H1 (cell line): Measurements from ENCODE around the gene SZT2. TPM values are rescaled to one million over a fixed set of nuclear protein-coding genes. Genes with fewer than 3 reads are reported as not detected.

Experiments
- EGR1 ChIP-seq: IDR thresholded peaks from 2 replicates; pipeline ENCODE4 v1.6.1; 2011; ENCODE audit warnings: low read depth, low read length, borderline replicate concordance
- RFX5 ChIP-seq: IDR thresholded peaks from 2 replicates; pipeline ENCODE4 v1.6.1; 2011; ENCODE audit warnings: low read depth, low read length, improper control_type of control experiment, borderline replicate concordance
- polyA plus RNA-seq, 7 experiments: library from polyadenylated mRNA; depleted of rRNA in 3 of 7; stranded (reverse) in 5 of 7; unstranded in 2 of 7; fragments of >200 nt in 5 of 7; fragments of 200-250 nt in 2 of 7; gene quantifications; 1 replicate in 5 of 7; 2 replicates in 1 of 7; 4 replicates in 1 of 7; pipeline versions ENCODE4 v1.2.1 to v1.2.3, GENCODE V29; 2011 to 2013; ENCODE audit warnings: missing spikeins in 2 of 7, mixed read lengths in 2 of 7
- total RNA-seq: library from RNA; stranded (reverse); fragmentation: NEBNext Ultra II Directional; extraction: Animal tissue kit (Norgen Biotek cat#: 25700); gene quantifications from 2 replicates; pipeline ENCODE4 v1.2.1, GENCODE V29; 2021
- TF ChIP-seq, protein P1 (sequence below): fragments of 300-600 bp; sonication (generic); IDR thresholded peaks from 2 replicates; pipeline ENCODE4 v1.7.1; 2012; ENCODE audit warnings: low read length, moderate library complexity, mild to moderate bottlenecking, inconsistent platforms; ENCODE audit not compliant: insufficient replicate concordance

The SZT2 gene
- total and polyA plus RNA-seq, 2 of the 8 experiments (the other 6 are each of a cell fraction or from before 2014, with no cell fraction given) = 4.7 to 12.9 TPM

DNA sequence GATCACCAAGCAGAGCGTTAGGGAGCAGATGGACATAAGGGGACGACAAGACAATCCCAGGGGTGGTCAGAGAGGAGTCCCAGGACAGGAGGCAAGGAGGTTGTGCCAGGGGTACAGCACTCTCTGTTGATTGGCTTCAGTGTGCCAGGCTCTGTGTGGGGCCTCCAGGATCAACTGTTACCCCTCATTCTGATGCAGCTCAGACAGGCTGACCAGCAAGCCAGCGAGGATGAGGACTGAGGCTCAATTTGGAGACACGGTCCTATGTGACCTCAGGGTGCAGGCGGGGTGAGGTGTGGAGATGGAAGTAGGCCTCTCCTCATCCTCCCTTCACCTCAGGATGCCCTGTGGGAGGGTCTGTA, 60.0 kb downstream of the SZT2 start (continued):
- TF ChIP-seq, protein P1, sequence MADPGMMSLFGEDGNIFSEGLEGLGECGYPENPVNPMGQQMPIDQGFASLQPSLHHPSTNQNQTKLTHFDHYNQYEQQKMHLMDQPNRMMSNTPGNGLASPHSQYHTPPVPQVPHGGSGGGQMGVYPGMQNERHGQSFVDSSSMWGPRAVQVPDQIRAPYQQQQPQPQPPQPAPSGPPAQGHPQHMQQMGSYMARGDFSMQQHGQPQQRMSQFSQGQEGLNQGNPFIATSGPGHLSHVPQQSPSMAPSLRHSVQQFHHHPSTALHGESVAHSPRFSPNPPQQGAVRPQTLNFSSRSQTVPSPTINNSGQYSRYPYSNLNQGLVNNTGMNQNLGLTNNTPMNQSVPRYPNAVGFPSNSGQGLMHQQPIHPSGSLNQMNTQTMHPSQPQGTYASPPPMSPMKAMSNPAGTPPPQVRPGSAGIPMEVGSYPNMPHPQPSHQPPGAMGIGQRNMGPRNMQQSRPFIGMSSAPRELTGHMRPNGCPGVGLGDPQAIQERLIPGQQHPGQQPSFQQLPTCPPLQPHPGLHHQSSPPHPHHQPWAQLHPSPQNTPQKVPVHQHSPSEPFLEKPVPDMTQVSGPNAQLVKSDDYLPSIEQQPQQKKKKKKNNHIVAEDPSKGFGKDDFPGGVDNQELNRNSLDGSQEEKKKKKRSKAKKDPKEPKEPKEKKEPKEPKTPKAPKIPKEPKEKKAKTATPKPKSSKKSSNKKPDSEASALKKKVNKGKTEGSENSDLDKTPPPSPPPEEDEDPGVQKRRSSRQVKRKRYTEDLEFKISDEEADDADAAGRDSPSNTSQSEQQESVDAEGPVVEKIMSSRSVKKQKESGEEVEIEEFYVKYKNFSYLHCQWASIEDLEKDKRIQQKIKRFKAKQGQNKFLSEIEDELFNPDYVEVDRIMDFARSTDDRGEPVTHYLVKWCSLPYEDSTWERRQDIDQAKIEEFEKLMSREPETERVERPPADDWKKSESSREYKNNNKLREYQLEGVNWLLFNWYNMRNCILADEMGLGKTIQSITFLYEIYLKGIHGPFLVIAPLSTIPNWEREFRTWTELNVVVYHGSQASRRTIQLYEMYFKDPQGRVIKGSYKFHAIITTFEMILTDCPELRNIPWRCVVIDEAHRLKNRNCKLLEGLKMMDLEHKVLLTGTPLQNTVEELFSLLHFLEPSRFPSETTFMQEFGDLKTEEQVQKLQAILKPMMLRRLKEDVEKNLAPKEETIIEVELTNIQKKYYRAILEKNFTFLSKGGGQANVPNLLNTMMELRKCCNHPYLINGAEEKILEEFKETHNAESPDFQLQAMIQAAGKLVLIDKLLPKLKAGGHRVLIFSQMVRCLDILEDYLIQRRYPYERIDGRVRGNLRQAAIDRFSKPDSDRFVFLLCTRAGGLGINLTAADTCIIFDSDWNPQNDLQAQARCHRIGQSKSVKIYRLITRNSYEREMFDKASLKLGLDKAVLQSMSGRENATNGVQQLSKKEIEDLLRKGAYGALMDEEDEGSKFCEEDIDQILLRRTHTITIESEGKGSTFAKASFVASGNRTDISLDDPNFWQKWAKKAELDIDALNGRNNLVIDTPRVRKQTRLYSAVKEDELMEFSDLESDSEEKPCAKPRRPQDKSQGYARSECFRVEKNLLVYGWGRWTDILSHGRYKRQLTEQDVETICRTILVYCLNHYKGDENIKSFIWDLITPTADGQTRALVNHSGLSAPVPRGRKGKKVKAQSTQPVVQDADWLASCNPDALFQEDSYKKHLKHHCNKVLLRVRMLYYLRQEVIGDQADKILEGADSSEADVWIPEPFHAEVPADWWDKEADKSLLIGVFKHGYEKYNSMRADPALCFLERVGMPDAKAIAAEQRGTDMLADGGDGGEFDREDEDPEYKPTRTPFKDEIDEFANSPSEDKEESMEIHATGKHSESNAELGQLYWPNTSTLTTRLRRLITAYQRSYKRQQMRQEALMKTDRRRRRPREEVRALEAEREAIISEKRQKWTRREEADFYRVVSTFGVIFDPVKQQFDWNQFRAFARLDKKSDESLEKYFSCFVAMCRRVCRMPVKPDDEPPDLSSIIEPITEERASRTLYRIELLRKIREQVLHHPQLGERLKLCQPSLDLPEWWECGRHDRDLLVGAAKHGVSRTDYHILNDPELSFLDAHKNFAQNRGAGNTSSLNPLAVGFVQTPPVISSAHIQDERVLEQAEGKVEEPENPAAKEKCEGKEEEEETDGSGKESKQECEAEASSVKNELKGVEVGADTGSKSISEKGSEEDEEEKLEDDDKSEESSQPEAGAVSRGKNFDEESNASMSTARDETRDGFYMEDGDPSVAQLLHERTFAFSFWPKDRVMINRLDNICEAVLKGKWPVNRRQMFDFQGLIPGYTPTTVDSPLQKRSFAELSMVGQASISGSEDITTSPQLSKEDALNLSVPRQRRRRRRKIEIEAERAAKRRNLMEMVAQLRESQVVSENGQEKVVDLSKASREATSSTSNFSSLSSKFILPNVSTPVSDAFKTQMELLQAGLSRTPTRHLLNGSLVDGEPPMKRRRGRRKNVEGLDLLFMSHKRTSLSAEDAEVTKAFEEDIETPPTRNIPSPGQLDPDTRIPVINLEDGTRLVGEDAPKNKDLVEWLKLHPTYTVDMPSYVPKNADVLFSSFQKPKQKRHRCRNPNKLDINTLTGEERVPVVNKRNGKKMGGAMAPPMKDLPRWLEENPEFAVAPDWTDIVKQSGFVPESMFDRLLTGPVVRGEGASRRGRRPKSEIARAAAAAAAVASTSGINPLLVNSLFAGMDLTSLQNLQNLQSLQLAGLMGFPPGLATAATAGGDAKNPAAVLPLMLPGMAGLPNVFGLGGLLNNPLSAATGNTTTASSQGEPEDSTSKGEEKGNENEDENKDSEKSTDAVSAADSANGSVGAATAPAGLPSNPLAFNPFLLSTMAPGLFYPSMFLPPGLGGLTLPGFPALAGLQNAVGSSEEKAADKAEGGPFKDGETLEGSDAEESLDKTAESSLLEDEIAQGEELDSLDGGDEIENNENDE = no peak
- TF ChIP-seq RFX5 = no peak
- no peak for TF ChIP-seq EGR1
